ENCODE results near the gene GLA.

- no peak for TF ChIP-seq POLR2A (IDR thresholded peaks at IDR 0.05)
- no peak for TF ChIP-seq CTCF (IDR thresholded peaks at IDR 0.05)
Observed at GRCh38 chrX:101397779-101398178, 9.9 kb downstream of the GLA start.

All from uterus (tissue), 2 donors.